GM18519 (cell line): Measurements from ENCODE around the gene ARHGEF25.
"Not testable (repeated sequence)": the region's sequence is repeated elsewhere in the genome, so short reads cannot be mapped to it uniquely, and the experiment has no call there.

Source experiments
- ATAC-seq: cut with Tn5 transposase; IDR thresholded peaks from one replicate; pipeline ENCODE4 v1.9.1; 2021; ENCODE audit warnings: mild to moderate bottlenecking, moderate library complexity; ENCODE audit not compliant: unreplicated experiment, low FRiP score

ARHGEF25 gene

DNA sequence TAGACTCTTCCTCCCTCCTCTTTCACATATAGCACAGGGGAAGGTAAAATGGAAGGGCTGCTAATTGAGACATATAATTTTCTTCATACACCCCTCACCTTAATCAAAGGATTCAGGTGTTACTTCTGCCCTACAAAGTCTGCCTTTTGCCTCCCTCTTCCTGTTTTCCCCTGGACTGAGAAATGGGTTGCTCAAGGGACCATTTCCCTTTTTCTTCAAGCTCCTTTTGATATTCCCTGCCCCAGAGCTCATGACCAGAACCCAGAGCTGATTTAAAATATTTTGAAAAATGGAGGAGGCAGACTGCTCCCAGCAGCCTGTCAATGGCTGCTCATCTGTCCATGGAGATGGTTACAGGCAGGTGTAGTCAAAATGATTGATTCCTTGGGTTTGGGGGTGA lies 26.5 kb upstream of the ARHGEF25 start:
- ATAC-seq, result no peak

DNA sequence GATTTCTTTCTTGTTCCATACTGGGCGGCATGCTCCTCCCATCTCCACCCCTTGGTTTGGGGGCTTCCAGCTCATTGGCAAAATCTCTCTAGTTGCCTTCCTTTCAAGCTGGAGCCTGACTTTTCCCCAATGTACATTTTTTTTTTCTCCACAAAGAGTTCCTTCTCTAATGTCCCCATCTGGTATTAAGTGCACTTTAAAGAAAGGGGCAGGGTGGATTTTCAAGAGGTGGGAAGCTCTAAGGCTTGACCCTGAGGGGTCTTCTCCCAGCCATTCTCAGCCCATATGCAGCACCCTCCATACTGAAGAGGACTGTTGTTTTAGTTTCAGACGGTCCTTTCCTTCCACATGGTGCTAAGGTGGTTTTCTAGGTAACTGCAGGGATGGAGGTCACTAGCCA lies 26.1 kb upstream of the ARHGEF25 start:
- ATAC-seq, result no peak

DNA sequence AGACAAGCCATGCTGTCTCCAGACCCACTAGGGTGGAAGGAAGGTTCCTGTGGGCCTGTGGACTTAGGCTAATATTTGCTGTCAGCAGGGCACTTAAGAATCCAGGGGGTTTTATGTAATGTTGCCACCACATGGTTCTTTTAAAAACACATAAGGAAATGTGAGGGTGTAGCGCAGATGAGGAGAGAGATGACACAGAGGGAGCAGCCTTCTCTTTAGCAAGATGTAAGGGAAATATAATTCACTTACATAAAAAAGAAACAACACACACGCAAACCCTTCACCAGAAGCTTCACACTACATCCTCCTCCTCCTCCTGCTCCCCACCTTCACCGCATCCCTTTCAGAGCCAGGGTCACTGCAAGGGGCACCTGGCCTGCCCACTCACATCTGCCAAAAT lies 25.1 kb upstream of the ARHGEF25 start:
- ATAC-seq, result no peak

DNA sequence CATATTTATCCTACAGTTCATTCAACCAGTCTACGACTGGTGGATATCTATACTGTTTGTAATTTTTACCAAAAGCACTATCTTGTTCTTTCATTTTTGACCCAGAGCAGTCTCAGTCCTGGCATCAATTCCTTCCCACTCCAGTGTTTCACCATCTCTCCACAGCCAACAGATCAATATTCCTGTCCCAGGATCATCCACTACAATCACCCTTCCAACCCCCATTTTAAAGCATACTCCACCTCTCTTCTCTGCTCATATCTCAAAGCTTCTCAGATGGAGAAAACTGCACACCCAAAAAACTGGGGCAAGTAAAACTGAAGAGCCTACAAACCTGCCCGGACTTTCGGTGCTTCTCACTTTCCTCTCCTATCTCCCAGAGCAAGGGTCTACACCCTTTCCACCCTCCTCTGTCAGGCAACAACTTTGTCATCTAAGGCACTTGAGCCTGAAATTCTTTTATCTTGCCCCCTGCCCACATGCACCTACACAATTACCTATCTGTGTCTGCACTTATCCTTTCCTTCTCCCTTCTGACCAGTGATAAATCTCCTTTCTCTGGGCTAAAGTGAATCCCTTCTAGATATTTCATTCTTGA lies 24.3 kb upstream of the ARHGEF25 start:
- no peak for ATAC-seq

DNA sequence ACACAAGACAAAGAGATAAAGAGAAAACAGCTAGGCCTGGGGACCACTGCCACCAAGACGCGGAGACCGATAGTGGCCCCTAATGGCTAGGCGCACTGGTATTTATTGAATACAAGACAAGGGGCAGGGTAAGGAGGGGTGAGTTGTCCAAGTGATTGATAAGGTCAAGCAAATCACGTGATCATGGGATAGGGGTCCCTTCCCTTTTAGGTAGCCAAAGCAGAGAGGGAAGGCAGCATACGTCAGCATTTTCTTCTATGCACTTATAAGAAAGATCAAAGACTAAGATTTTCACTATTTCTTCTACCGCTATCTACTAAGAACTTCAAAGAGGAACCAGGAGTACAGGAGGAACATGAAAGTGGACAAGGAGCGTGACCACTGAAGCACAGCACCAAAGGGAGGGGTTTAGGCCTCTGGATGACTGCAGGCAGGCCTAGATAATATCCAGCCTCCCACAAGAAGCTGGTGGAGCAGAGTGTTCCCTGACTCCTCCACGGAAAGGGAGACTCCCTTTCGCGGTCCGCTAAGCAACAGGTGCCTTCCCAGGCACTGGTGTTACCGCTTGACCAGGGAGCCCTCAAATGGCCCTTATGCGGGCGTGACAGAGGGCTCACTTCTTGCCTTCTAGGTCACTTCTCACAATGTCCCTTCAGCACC lies 22.2 kb upstream of the ARHGEF25 start:
- not testable (repeated sequence) for ATAC-seq

DNA sequence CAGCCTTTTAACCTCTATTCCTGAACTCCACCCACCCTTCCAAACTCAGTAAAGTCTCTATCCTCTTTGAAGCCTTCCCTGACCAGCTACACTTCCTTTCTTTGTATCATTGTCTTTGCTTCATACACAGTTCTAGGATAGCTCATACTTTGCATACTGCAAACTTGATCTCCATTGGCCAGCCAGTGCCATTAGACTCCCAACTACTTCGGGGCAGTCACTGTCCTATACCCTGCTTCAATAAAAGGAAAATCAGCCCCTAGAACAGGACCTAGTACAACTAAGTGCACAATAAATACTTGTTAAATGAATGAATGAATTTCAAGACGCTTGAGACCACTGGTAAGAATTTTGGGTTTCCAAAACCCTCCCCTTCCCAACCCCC lies 20.8 kb upstream of the ARHGEF25 start:
- ATAC-seq, result no peak

DNA sequence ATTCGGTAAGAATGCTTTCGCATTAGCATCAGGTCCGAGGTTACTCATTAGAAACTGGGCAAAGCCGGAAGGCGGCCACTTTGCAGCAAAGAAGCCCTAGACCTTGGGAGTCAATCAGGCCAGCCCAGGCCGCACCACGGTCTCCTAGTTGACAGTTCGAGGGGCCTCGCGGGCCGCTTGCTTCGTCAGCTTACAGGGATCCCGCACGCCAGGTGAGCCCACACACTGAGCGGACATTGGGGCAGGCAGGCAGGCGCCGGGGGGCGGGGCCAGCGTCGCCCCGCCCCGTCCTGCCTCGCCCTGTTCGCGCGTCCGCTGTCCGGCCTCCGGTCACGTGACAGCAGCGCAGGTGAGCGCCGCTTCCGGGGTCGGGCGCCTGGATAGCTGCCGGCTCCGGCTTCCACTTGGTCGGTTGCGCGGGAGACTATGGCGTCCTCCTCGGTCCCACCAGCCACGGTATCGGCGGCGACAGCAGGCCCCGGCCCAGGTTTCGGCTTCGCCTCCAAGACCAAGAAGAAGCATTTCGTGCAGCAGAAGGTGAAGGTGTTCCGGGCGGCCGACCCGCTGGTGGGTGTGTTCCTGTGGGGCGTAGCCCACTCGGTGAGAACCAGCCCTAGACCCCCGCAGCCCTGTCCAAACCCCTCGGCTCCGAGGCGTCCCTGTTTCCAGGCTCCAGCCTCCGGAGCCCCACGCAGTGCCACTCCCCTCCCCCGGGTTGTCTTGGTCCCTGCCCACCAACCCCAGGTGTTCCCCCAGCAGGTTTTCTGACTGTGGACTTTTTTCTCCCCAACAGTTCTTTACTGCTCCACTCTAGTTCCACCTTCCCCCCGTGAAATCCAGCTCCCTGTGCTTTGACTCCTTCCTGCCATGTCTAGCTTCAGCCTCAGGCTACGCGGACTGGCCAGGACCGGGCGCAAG lies 20.1 kb upstream of the ARHGEF25 start, which contains the start of gene PIP4K2C:
TSS of gene PIP4K2C (plus strand) at position 329 of the 918 bp plus-strand sequence. CDS start at position 427, 98 bp downstream.
- ATAC-seq, result peak; percentile 85

DNA sequence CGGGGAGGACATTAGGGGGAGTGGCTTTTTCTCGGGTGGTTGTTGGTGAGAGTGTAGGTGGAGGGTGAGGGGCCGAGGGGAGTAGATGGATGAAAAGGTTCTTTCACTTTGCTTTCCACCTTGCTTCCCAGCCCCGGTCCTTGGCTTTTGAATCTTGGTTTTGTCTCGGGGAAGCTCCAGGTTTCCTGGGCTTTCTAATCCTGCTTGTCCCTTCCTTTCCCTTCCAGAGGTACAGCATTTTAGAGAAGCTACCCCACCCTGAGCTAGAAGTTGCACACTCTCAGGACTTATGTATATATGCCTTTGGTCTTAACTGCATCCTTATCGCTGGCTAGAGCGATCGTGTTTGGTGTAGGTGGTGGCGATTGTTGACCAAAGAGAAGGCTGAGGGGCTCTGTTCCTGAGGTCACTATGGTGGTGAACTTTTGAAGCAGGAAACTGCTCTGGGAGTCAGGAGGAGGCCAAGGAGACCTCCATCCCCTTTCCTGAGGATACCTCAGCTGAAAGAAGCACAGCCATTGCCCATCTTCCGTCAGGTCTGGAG lies 19.4 kb upstream of the ARHGEF25 start:
- no peak for ATAC-seq

DNA sequence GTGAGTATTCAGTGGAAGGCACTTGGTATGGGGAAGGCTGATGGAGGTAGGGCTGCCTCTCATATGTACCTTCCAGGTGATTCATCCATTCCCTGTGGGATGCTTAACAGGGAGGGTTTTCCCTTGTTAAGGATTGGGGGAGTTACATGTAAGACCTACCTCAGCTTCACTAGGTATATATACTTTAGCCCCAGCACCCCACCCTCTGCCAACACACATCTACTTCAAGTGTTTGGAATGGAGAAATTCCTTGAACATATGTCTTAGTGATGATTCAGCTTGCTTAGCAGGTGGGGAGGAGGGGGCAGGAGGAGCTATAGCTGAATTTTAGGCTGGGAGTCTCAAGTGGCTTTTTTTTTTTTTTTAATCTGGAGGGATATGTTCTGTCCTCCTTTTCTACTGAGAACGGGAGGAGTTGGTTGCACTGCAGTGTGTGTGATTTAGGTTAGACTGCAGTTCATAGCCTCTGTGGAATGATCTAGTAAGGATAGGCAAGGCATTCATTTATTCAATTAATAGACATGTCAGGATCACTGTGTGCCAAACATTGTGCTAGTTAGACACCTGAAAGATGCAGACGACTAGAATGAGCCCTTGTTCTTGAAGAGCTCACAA lies 18.6 kb upstream of the ARHGEF25 start:
- ATAC-seq, result no peak

DNA sequence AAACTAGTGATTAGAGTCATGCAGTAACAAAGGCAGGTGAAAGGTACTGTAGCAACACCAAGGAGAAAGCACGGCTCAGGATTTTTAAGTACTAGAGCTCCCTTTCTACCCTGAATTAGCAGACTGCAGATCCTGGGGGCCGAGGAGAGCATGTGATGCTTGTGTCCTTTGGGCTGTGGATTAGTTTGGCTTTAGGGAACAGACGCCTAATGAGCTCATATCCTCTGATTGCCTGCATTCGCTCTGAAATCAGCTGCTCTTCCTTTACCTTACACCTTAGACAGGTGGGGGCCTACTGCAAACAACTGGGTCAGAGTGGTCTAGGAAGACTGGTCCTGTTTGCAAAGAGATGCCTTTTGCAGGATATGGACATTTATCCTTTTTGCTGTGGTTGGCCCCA lies 18.0 kb upstream of the ARHGEF25 start:
- no peak for ATAC-seq

DNA sequence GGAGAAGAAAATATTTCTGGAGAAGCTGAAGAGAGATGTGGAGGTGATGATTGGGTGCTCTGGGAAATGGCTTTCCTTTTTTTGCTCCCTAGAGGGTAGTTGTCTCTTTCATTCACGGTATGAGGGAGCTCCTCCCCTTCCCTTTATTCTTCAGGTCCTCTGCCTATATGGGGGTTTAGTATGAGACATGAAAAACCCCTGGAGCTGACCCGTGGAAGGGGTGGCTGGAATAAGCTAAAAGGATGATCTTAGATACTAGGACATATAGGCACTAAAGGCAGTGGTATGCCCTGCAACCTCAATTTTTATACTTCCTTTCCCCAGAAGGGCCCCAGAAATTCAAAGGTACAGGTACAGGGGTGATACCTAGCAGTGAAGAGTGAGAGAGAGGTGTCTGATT lies 10.8 kb upstream of the ARHGEF25 start:
- no peak for ATAC-seq

DNA sequence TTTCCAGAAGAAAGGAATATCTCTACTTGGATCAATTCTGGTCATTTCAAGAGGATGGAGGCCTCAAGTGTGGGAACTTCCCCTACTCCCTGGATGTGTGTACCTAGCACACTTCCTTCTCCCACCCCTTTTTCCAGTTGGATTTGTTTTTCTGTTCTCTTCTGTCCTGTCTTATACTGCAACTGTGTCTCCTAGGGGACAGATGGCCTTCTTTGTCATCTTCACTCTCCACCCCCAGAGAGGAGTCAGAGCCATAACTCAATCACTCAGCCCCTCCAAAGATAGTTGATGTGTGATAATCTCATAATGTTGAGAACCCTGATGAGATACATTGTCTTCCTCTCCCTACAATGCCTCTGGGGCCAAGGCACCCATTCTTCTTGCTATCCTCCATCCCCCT lies 8.7 kb upstream of the ARHGEF25 start:
- ATAC-seq, result no peak

DNA sequence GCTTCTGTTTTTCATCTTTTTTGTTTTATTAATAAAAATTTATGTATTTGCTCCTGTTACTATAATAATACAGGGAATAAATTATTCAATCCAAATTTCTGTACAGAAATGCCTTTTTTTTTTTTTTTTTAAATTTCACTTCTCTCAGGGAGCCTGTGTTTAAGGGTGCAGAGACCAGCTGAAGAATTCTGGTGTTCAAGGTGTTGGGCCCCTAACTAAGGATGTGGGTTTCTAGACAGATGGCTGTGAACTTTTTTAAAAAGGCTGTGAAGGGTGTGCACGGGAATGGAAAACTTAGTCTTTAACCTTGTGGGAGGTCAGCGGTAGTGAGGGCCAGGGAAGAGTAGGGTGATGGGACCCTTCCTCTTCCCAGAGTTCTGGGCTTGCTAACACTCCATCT lies 7.9 kb upstream of the ARHGEF25 start:
- ATAC-seq, result no peak

DNA sequence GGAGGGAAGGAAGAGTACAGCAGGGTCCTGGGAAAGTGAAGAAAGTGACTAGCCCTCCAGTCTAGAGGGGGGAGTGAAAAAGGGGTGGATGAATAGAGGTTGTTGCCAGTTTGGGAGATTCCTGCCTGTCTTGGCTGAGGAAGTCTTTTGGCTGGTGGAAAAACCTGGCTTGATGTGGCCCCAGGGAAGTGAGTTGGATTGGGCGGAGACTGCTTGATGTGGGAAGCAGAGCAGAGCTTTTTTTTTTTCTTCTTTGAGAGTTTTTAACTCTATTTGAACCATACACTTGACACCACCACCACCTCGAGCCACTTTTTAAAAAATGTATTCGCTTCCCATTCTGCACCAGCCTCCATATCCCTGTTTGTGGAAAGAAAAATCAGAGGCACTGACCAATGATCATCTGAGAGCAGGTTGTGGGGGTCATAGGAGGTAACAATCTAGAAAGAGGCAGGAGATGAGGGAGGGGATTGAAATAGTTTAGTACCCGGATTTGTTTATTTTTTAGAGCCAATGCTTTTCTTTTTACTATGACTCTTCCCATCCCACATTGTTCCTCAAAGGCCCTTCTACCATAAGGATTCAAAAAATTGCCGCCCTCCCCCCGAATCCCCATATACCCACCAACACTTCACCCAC lies 7.3 kb upstream of the ARHGEF25 start:
- ATAC-seq, result no peak

DNA sequence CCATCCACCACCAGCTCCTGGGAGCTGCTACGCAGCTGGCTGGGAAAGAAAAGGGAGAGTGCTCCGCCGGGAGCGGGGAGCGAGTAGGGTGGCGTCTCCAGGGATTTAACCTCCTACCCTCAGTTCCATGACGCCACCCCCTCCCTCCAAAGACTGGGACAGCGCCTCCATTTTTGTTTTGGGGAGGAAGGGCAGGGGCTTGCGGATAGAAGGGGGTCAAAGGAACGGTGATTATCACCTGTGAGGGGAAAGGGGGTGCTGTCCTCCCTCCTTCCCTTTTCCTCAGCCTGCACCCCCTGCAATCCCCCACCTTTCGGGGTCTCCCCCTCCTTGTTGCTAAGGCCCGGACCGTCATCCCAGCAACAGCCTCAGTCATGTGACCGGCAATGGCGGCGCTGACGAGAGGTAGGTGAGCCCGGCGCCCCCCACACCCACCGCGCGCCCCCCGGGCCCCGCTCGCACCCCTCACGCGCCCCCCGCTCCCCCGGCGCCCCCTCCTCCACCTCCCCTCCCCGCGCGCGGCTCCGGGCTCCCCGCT lies 6.7 kb upstream of the ARHGEF25 start, which contains the start of gene DTX3:
TSS of gene DTX3 (plus strand) at position 371 of the 538 bp plus-strand sequence. CDS start 1,694 bp downstream, outside the sequence.
- no peak for ATAC-seq

DNA sequence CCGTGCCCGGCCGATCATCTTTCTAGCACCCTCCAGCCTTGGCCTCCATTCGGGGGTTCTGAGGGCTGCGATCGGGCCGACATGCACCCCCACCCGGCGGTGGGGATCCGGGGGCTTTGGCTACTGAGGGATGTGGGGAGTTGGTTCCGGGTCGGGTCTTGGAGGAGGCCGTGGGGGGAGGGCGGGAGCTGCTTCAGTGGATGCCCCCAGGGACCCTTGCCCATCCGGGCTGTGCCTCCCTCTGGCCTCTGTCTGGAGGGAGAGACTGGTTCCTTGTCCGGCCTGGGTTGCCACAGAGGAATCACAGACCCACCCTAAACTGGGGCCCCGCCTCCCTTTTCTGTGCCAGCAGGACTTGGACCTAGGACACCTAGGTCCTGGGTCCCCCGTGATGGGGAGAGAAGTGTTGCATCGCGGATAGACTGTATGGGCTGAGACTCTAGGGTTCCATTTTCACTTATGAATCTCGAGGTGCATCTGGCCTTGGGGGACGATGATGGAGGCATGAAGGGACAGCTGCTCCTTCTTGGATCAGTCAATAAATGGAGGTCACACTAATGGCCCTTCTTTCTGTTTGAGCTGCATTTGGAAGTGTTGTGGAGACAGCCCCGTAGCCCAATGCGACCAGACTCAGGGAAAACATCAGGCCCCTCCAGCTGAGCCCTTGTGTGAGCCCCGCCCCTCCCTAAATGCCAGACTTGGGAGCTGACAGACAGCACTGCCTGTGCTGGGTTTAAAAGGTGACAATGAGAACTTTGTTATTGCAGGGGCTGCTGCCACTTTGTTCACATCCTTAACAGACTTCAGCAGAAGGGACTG lies 6.0 kb upstream of the ARHGEF25 start:
- no peak for ATAC-seq

DNA sequence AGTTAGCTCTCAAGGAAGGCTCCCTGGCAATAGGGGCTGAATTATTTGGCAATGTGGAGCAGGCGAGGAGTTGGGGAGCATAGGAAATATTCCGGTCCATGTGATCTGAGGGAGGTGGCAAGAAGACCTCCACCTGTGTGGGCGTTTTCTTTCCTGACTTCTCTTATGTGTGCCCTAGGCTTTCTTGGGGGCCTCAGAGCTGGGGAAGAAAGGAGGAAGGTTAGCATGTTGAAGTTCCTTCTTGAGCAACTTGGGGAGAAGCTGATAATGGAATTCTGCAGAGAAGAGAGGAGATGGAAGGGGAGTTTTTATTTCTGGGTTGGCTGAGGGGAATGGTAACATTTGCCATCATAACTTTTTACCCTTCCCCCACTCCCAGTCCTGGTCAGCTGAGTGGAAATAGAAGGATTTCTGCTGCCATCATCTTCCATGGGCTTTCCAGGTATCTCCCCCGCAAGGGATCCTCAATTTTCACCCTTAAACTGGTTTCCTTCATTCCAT lies 5.4 kb upstream of the ARHGEF25 start:
- no peak for ATAC-seq

DNA sequence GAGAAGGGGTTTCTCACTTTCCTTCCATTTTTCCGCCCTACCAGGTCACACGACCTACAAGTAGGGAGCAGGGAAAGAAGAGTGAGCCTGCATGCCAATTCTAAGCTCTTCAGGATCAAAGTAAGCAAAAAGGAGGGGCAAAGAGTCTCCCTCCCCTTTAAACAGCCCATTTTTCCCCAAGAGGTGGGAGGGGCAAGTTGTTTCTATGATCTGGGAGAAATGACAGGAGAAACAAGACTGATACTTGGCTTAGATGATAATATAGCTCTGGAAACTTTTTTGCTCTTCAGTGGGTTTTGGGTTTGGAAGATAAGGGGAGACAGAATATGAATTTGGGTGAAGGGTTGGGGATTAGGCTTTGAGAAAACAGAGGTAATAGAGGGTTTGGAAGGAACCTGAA lies 4.8 kb upstream of the ARHGEF25 start:
- ATAC-seq, result no peak

DNA sequence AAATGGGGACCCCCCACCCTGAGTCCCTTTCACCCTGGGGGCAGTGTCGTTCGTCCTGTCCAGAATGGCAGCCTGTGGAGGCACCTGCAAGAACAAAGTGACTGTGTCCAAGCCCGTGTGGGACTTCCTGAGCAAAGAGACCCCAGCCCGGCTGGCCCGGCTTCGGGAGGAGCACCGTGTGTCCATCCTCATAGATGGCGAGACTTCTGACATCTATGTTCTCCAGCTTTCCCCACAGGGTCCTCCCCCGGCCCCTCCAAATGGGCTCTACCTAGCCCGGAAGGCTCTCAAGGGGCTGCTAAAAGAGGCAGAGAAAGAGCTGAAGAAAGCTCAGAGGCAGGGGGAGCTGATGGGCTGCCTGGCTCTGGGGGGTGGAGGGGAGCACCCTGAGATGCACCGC lies 4.4 kb upstream of the ARHGEF25 start:
- no peak for ATAC-seq
